OCI-LY3 (cell line): ENCODE results near the gene TMEM132D.

Experiments
- H2AFZ ChIP-seq: fragments of 200-600, 300-600 bp; shearing (Covaris generic); 2 replicates; pipeline ENCODE4 v1.6.0; 2014; ENCODE audit warnings: antibody characterized with exemption, low read depth, low read length
- H3K27ac ChIP-seq: fragments of 200-600, 300-600 bp; sonication (generic); 2 replicates; pipeline ENCODE4 v1.5.1; 2014; ENCODE audit warnings: mild to moderate bottlenecking, low read length, moderate library complexity, mixed read lengths
- H3K27me3 ChIP-seq: fragments of 200-600, 300-600 bp; sonication (generic); 2 replicates; pipeline ENCODE4 v1.6.1; 2014; ENCODE audit warnings: low read depth, low read length, mixed read lengths
- H3K36me3 ChIP-seq: fragments of 200-600, 300-600 bp; sonication (generic); replicated peaks from 2 replicates; pipeline ENCODE3; 2014; ENCODE audit warnings: low read depth, low read length, mixed read lengths
- H3K4me1 ChIP-seq: fragments of 300-600, 200-600 bp; sonication (generic); 2 replicates; pipeline ENCODE4 v1.6.1; 2014; ENCODE audit warnings: low read length, mixed read lengths
- H3K4me2 ChIP-seq: fragments of 200-600, 300-600 bp; sonication (generic); 2 replicates; pipeline ENCODE4 v1.6.1; 2014; ENCODE audit warnings: low read length, mixed read lengths
- H3K4me3 ChIP-seq: fragments of 300-600, 200-600 bp; sonication (generic); 2 replicates; pipeline ENCODE4 v1.5.1; 2014; ENCODE audit warnings: antibody characterized with exemption, mild to moderate bottlenecking, low read length, moderate library complexity
- H3K79me2 ChIP-seq: fragments of 300-600, 200-600 bp; shearing (Covaris generic); 2 replicates; pipeline ENCODE4 v1.6.1; 2014; ENCODE audit warnings: mild to moderate bottlenecking, low read length, mixed read lengths
- H3K9ac ChIP-seq: fragments of 300-600, 200-600 bp; shearing (Covaris generic); 2 replicates; pipeline ENCODE4 v1.6.0; 2014; ENCODE audit warnings: mild to moderate bottlenecking, low read length, moderate library complexity
- H3K9me3 ChIP-seq: fragments of 200-600, 300-600 bp; shearing (Covaris generic); 2 replicates; pipeline ENCODE4 v1.6.1; 2014; ENCODE audit warnings: low read length, mixed read lengths; ENCODE audit not compliant: insufficient read depth
- H4K20me1 ChIP-seq: fragments of 200-600, 300-600 bp; sonication (generic); 2 replicates; pipeline ENCODE4 v1.6.1; 2016; ENCODE audit warnings: low read length, mixed read lengths; ENCODE audit not compliant: insufficient read depth
- EZH2phosphoT487 ChIP-seq: fragments of 200-600 bp; shearing (Covaris generic); IDR thresholded peaks from 2 replicates; pipeline ENCODE4 v1.6.1; 2018; ENCODE audit warnings: antibody characterized with exemption, mixed run types, low read depth
- TF ChIP-seq, protein P1 (sequence below): fragments of 200-600, 300-600 bp; sonication (generic); IDR thresholded peaks from 2 replicates; pipeline ENCODE4 v1.5.1; 2014; ENCODE audit warnings: antibody characterized with exemption, low read length, low read depth

TMEM132D gene

GRCh38 chr12:129467726-129468125, 436.1 kb downstream of the TMEM132D start:
- H3K9me3 ChIP-seq, result no peaks in the 10 kb centered on the region
- no peaks in the 10 kb centered on the region for H3K79me2 ChIP-seq
- H3K4me2 ChIP-seq, result no peak overlapping the region
- no peak overlapping the region for H3K9ac ChIP-seq
- no peaks in the 10 kb centered on the region for H3K4me1 ChIP-seq
- H3K36me3 ChIP-seq, result no peaks in the 10 kb centered on the region
- no peak overlapping the region for H3K4me3 ChIP-seq
- no peaks in the 10 kb centered on the region for H3K27me3 ChIP-seq
- no peak overlapping the region for H3K27ac ChIP-seq
- H2AFZ ChIP-seq, result no peak overlapping the region
- TF ChIP-seq EZH2phosphoT487, result no peak
- TF ChIP-seq, protein P1, sequence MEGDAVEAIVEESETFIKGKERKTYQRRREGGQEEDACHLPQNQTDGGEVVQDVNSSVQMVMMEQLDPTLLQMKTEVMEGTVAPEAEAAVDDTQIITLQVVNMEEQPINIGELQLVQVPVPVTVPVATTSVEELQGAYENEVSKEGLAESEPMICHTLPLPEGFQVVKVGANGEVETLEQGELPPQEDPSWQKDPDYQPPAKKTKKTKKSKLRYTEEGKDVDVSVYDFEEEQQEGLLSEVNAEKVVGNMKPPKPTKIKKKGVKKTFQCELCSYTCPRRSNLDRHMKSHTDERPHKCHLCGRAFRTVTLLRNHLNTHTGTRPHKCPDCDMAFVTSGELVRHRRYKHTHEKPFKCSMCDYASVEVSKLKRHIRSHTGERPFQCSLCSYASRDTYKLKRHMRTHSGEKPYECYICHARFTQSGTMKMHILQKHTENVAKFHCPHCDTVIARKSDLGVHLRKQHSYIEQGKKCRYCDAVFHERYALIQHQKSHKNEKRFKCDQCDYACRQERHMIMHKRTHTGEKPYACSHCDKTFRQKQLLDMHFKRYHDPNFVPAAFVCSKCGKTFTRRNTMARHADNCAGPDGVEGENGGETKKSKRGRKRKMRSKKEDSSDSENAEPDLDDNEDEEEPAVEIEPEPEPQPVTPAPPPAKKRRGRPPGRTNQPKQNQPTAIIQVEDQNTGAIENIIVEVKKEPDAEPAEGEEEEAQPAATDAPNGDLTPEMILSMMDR, result no peak
- H4K20me1 ChIP-seq, result no peaks in the 10 kb centered on the region

DNA sequence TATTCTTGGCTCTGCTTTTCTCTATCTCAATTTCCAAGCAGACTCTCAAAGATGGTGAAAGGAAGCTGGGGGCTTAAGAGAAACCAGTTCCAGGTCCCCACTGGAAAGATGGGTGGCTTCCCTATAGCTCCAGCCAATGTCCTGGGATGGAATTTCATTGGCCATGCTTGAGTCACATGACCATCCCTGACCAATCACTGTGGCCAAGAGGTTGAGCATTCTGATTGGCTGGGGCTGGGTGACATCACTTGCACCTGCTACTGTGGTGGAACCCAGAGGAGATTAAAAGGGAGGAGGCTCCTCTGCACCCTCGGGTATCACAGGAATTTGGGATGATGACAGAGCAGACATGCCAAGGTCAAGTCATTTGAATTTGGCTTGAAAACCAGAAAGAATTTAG, 436.5 kb downstream of the TMEM132D start:
- H3K27ac ChIP-seq, result no peak overlapping the region
- no peak overlapping the region for H3K4me2 ChIP-seq
- H3K79me2 ChIP-seq, result no peaks in the 10 kb centered on the region
- H3K9me3 ChIP-seq, result no peaks in the 10 kb centered on the region
- H2AFZ ChIP-seq, result no peak overlapping the region
- H3K36me3 ChIP-seq, result no peaks in the 10 kb centered on the region
- H3K27me3 ChIP-seq, result no peaks in the 10 kb centered on the region
- TF ChIP-seq EZH2phosphoT487, result no peak
- TF ChIP-seq, protein P1, result no peak
- H3K4me3 ChIP-seq, result no peak overlapping the region
- no peaks in the 10 kb centered on the region for H3K4me1 ChIP-seq
- H3K9ac ChIP-seq, result no peak overlapping the region
- H4K20me1 ChIP-seq, result no peaks in the 10 kb centered on the region

DNA sequence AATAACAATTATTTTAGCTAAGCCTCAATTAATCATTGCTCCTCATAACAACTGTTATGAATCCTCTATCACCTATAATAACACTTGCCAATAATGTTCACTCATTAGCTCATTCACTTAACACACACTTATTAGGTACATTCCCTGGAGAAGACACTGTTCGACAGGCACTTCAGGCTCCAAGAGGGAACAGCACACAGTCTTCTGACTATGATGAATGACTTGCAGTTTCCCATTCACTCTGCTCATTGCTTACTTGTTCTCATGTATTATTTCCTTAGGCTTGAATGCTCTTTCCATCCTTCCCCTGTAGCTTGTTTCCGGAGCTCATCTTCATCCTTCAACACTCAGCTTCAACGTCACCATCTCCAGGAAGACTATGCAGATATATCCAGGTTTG, 437.3 kb downstream of the TMEM132D start:
- H3K27ac ChIP-seq, result no peak overlapping the region
- H3K9me3 ChIP-seq, result no peaks in the 10 kb centered on the region
- H3K4me3 ChIP-seq, result no peak overlapping the region
- no peaks in the 10 kb centered on the region for H3K27me3 ChIP-seq
- H3K36me3 ChIP-seq, result no peaks in the 10 kb centered on the region
- no peaks in the 10 kb centered on the region for H3K79me2 ChIP-seq
- H3K9ac ChIP-seq, result no peak overlapping the region
- no peaks in the 10 kb centered on the region for H3K4me1 ChIP-seq
- TF ChIP-seq, protein P1, result no peak
- no peak for TF ChIP-seq EZH2phosphoT487
- no peak overlapping the region for H2AFZ ChIP-seq
- no peak overlapping the region for H3K4me2 ChIP-seq
- H4K20me1 ChIP-seq, result no peaks in the 10 kb centered on the region

GRCh38 chr12:129459886-129460285, 443.9 kb downstream of the TMEM132D start:
- TF ChIP-seq, protein P1, result no peak
- no peak for TF ChIP-seq EZH2phosphoT487
- Histone ChIP-seq H3K4me1 (no peaks in the 10 kb centered on the region), H2AFZ (no peak overlapping the region), H3K79me2 (no peaks in the 10 kb centered on the region), H3K4me3 (no peak overlapping the region), H3K9ac (no peak overlapping the region), H3K27me3 (no peaks in the 10 kb centered on the region), H3K27ac (no peak overlapping the region), H3K36me3 (no peaks in the 10 kb centered on the region), H3K9me3 (no peaks in the 10 kb centered on the region), H3K4me2 (no peak overlapping the region), H4K20me1 (no peaks in the 10 kb centered on the region)
